Measurements from ENCODE around the gene ABHD5. TPM values are rescaled to one million over a fixed set of nuclear protein-coding genes. Genes with fewer than 3 reads are reported as not detected.
"Not testable (repeated sequence)": the region's sequence is repeated elsewhere in the genome, so short reads cannot be mapped to it uniquely, and the experiment has no call there.

ABHD5 gene
- total and polyA plus RNA-seq, 2 donors from 2014 or later = 19.0 to 21.1 TPM

GRCh38 chr3:43649365-43649968, 41.3 kb upstream of the ABHD5 start:
- no peaks in the 10 kb centered on the region for H3K27me3 ChIP-seq (ENCODE audit: control insufficient read depth, insufficient read depth, low read length)
- intact Hi-C loops (cut with DNase I) = no loop called here
- TF ChIP-seq, protein P1, sequence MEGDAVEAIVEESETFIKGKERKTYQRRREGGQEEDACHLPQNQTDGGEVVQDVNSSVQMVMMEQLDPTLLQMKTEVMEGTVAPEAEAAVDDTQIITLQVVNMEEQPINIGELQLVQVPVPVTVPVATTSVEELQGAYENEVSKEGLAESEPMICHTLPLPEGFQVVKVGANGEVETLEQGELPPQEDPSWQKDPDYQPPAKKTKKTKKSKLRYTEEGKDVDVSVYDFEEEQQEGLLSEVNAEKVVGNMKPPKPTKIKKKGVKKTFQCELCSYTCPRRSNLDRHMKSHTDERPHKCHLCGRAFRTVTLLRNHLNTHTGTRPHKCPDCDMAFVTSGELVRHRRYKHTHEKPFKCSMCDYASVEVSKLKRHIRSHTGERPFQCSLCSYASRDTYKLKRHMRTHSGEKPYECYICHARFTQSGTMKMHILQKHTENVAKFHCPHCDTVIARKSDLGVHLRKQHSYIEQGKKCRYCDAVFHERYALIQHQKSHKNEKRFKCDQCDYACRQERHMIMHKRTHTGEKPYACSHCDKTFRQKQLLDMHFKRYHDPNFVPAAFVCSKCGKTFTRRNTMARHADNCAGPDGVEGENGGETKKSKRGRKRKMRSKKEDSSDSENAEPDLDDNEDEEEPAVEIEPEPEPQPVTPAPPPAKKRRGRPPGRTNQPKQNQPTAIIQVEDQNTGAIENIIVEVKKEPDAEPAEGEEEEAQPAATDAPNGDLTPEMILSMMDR (IDR thresholded peaks at IDR 0.05; ENCODE audit: borderline replicate concordance, extremely low read depth, insufficient read depth) = no peak
- FAIRE-seq (no peak), DNase-seq (peak in 1 of 5 donors; percentile 39)
- H3K4me3 ChIP-seq (ENCODE audit: low read length in 3 of 3) = peak overlapping the region; percentile 22 to 70 (median 69)
- H3K36me3 ChIP-seq (ENCODE audit: control insufficient read depth in 2 of 3, insufficient read depth in 3 of 3, low read length in 3 of 3) = no peaks in the 10 kb centered on the region
- no peaks in the 10 kb centered on the region for H3K9me3 ChIP-seq (ENCODE audit: control insufficient read depth in 2 of 3, insufficient read depth in 1 of 3, low read length in 3 of 3)
- H3K27ac ChIP-seq (ENCODE audit: low read depth in 2 of 2, low read length in 2 of 2) = no peak overlapping the region
- peaks cover 0 to 4% (median 0%) of the 10 kb centered on the region in 3 donors for H3K4me1 ChIP-seq (ENCODE audit: control insufficient read depth in 2 of 3, insufficient read depth in 2 of 3, low read depth in 1 of 3, low read length in 3 of 3)
- peak overlapping the region in 2 of 3 donors; percentile 34 to 51 for H3K9ac ChIP-seq (ENCODE audit: low read length in 3 of 3)

- peaks cover 0 to 4% (median 0%) of the 10 kb centered on the region in 3 donors for H3K4me1 ChIP-seq (ENCODE audit: control insufficient read depth in 2 of 3, insufficient read depth in 2 of 3, low read depth in 1 of 3, low read length in 3 of 3)
- H3K9ac ChIP-seq (ENCODE audit: low read length in 3 of 3) = no peak overlapping the region
- no peaks in the 10 kb centered on the region for H3K36me3 ChIP-seq (ENCODE audit: control insufficient read depth in 2 of 3, insufficient read depth in 3 of 3, low read length in 3 of 3)
- intact Hi-C loops (cut with DNase I) = no loop called here
- TF ChIP-seq, protein P1 (IDR thresholded peaks at IDR 0.05; ENCODE audit: borderline replicate concordance, extremely low read depth, insufficient read depth) = no peak
- FAIRE-seq (no peak), DNase-seq (no peak)
- H3K4me3 ChIP-seq (ENCODE audit: low read length in 3 of 3) = no peak overlapping the region
- no peak overlapping the region for H3K27ac ChIP-seq (ENCODE audit: low read depth in 2 of 2, low read length in 2 of 2)
- no peaks in the 10 kb centered on the region for H3K27me3 ChIP-seq (ENCODE audit: control insufficient read depth, insufficient read depth, low read length)
- H3K9me3 ChIP-seq (ENCODE audit: control insufficient read depth in 2 of 3, insufficient read depth in 1 of 3, low read length in 3 of 3) = no peaks in the 10 kb centered on the region
Observed at GRCh38 chr3:43650345-43650744, 40.4 kb upstream of the ABHD5 start.

DNA sequence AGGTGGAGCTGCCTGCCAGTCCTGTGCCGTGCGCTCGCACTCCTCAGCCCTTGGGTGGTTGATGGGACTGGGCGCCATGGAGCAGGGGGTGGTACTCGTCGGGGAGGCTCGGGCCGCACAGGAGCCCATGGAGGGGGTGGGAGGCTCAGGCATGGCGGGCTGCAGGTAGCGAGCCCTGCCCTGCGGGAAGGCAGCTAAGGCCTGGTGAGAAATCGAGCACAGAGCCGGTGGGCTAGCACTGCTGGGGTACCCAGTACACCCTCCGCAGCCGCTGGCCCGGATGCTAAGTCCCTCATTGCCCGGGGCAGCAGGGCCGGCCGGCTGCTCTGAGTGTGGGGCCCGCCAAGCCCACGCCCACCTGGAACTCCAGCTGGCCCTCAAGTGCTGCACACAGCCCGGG, 34.3 kb upstream of the ABHD5 start:
- H3K9me3 ChIP-seq (ENCODE audit: control insufficient read depth in 2 of 3, insufficient read depth in 1 of 3, low read length in 3 of 3); H3K27me3 ChIP-seq (ENCODE audit: control insufficient read depth, insufficient read depth, low read length); H3K4me3 ChIP-seq (ENCODE audit: low read length in 3 of 3); DNase-seq; H3K27ac ChIP-seq (ENCODE audit: low read depth in 2 of 2, low read length in 2 of 2); H3K9ac ChIP-seq (ENCODE audit: low read length in 3 of 3); H3K36me3 ChIP-seq (ENCODE audit: control insufficient read depth in 2 of 3, insufficient read depth in 3 of 3, low read length in 3 of 3); intact Hi-C loops (cut with DNase I); FAIRE-seq; H3K4me1 ChIP-seq (ENCODE audit: control insufficient read depth in 2 of 3, insufficient read depth in 2 of 3, low read depth in 1 of 3, low read length in 3 of 3): not testable (repeated sequence)

DNA sequence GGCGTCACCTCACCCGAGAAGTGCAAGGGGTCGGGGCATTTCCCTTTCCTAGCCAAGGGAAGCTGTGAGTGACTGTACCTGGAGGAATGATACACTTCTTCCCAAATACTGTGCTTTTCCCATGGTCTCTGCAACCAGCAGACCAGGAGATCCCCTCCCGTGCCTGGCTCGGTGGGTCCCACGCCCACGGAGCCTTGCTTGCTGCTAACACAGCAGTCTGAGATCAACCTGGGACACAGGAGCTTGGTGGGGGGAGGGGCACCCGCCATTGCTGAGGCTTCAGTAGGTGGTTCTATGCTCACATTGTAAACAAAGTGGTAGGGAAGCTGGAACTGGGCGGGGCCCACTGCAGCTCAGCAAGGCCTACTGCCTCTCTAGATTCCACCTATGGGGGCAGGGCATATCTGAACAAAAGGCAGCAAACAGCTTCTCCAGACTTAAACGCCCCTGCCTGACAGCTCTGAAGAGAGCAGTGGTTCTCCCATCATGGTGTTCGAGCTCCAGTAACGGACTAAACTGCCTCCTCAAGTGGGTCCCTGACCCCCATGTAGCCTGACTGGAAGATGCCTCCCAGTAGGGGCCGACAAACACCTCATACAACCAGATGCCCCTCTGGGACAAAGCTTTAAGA, 31.4 kb upstream of the ABHD5 start:
- intact Hi-C loops (cut with DNase I) = no loop called here
- H3K9ac ChIP-seq (ENCODE audit: low read length in 3 of 3) = no peak overlapping the region
- no peaks in the 10 kb centered on the region for H3K4me1 ChIP-seq (ENCODE audit: control insufficient read depth in 2 of 3, insufficient read depth in 2 of 3, low read depth in 1 of 3, low read length in 3 of 3)
- no peak overlapping the region for H3K27ac ChIP-seq (ENCODE audit: low read depth in 2 of 2, low read length in 2 of 2)
- H3K27me3 ChIP-seq (ENCODE audit: control insufficient read depth, insufficient read depth, low read length) = no peaks in the 10 kb centered on the region
- TF ChIP-seq, protein P1 (IDR thresholded peaks at IDR 0.05; ENCODE audit: borderline replicate concordance, extremely low read depth, insufficient read depth) = no peak
- H3K9me3 ChIP-seq (ENCODE audit: control insufficient read depth in 2 of 3, insufficient read depth in 1 of 3, low read length in 3 of 3) = no peaks in the 10 kb centered on the region
- no peaks in the 10 kb centered on the region for H3K36me3 ChIP-seq (ENCODE audit: control insufficient read depth in 2 of 3, insufficient read depth in 3 of 3, low read length in 3 of 3)
- DNase-seq (no peak), FAIRE-seq (no peak)
- no peak overlapping the region for H3K4me3 ChIP-seq (ENCODE audit: low read length in 3 of 3)

- H3K4me3 ChIP-seq (ENCODE audit: low read length in 3 of 3); FAIRE-seq; H3K27ac ChIP-seq (ENCODE audit: low read depth in 2 of 2, low read length in 2 of 2); intact Hi-C loops (cut with DNase I); H3K4me1 ChIP-seq (ENCODE audit: control insufficient read depth in 2 of 3, insufficient read depth in 2 of 3, low read depth in 1 of 3, low read length in 3 of 3); H3K9ac ChIP-seq (ENCODE audit: low read length in 3 of 3); H3K36me3 ChIP-seq (ENCODE audit: control insufficient read depth in 2 of 3, insufficient read depth in 3 of 3, low read length in 3 of 3); H3K27me3 ChIP-seq (ENCODE audit: control insufficient read depth, insufficient read depth, low read length); DNase-seq; H3K9me3 ChIP-seq (ENCODE audit: control insufficient read depth in 2 of 3, insufficient read depth in 1 of 3, low read length in 3 of 3): not testable (repeated sequence)
Observed at GRCh38 chr3:43661376-43661775, 29.4 kb upstream of the ABHD5 start.

DNA sequence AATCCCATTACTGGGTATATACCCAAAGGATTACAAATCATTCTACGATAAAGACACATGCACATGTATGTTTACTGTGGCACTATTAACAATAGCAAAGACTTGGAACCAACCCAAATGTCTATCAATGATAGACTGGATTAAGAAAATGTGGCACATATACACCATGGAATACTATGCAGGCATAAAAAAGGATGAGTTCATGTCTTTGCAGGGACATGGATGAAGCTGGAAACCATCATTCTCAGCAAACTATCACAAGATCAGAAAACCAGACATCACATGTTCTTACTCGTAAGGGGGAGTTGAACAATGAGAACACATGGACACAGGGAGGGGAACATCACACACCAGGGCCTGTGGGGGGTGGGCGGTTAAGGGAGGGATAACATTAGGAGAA, 25.7 kb upstream of the ABHD5 start:
- DNase-seq; H3K9ac ChIP-seq (ENCODE audit: low read length in 3 of 3); FAIRE-seq; intact Hi-C loops (cut with DNase I); H3K9me3 ChIP-seq (ENCODE audit: control insufficient read depth in 2 of 3, insufficient read depth in 1 of 3, low read length in 3 of 3); H3K4me1 ChIP-seq (ENCODE audit: control insufficient read depth in 2 of 3, insufficient read depth in 2 of 3, low read depth in 1 of 3, low read length in 3 of 3); H3K27ac ChIP-seq (ENCODE audit: low read depth in 2 of 2, low read length in 2 of 2); H3K36me3 ChIP-seq (ENCODE audit: control insufficient read depth in 2 of 3, insufficient read depth in 3 of 3, low read length in 3 of 3); H3K27me3 ChIP-seq (ENCODE audit: control insufficient read depth, insufficient read depth, low read length); H3K4me3 ChIP-seq (ENCODE audit: low read length in 3 of 3): not testable (repeated sequence)

All from kidney (tissue), 14 donors.